Measurements from ENCODE around the gene CHMP4B.
"Not testable (repeated sequence)": the region's sequence is repeated elsewhere in the genome, so short reads cannot be mapped to it uniquely, and the experiment has no call there.

CHMP4B gene

GRCh38 chr20:33789858-33790182 lies 21.3 kb upstream of the CHMP4B start:
- DNase-seq (ENCODE audit: low read depth), result no peak

GRCh38 chr20:33790566-33790965 lies 20.6 kb upstream of the CHMP4B start:
- no peak for DNase-seq (ENCODE audit: low read depth)

- no peak for DNase-seq (ENCODE audit: low read depth)
Measured at GRCh38 chr20:33791021-33791420, 20.1 kb upstream of the CHMP4B start.

GRCh38 chr20:33791540-33791939 lies 19.6 kb upstream of the CHMP4B start:
- DNase-seq (ENCODE audit: low read depth), result no peak

- peak; percentile 19 for DNase-seq (ENCODE audit: low read depth)
Measured at GRCh38 chr20:33791959-33792597, 19.1 kb upstream of the CHMP4B start.

GRCh38 chr20:33792598-33792989 lies 18.6 kb upstream of the CHMP4B start:
- DNase-seq (ENCODE audit: low read depth), result not testable (repeated sequence)

- DNase-seq (ENCODE audit: low read depth), result no peak
Measured at GRCh38 chr20:33793011-33793931, 17.9 kb upstream of the CHMP4B start.

- DNase-seq (ENCODE audit: low read depth), result no peak
Measured at GRCh38 chr20:33796263-33796906, 14.8 kb upstream of the CHMP4B start.

GRCh38 chr20:33796907-33797544 lies 14.1 kb upstream of the CHMP4B start:
- no peak for DNase-seq (ENCODE audit: low read depth)

GRCh38 chr20:33798444-33798843 lies 12.7 kb upstream of the CHMP4B start:
- DNase-seq (ENCODE audit: low read depth), result no peak

- no peak for DNase-seq (ENCODE audit: low read depth)
Measured at GRCh38 chr20:33803921-33804337, 7.2 kb upstream of the CHMP4B start.

- no peak for DNase-seq (ENCODE audit: low read depth)
Measured at GRCh38 chr20:33808388-33808787, 2.8 kb upstream of the CHMP4B start.

GRCh38 chr20:33810259-33810658 lies 889 bp upstream of the CHMP4B start:
- DNase-seq (ENCODE audit: low read depth), result no peak

GRCh38 chr20:33811776-33812151 lies 616 bp downstream of the CHMP4B start:
- no peak for DNase-seq (ENCODE audit: low read depth)

GRCh38 chr20:33812152-33812849 lies 1.2 kb downstream of the CHMP4B start:
- peak; percentile 19 for DNase-seq (ENCODE audit: low read depth)

- no peak for DNase-seq (ENCODE audit: low read depth)
Measured at GRCh38 chr20:33812908-33813462, 1.8 kb downstream of the CHMP4B start.

- DNase-seq (ENCODE audit: low read depth), result no peak
Measured at GRCh38 chr20:33814238-33814712, 3.1 kb downstream of the CHMP4B start.

GRCh38 chr20:33815671-33816070 lies 4.5 kb downstream of the CHMP4B start:
- no peak for DNase-seq (ENCODE audit: low read depth)

GRCh38 chr20:33816191-33816590 lies 5.0 kb downstream of the CHMP4B start:
- no peak for DNase-seq (ENCODE audit: low read depth)

GRCh38 chr20:33817411-33817810 lies 6.3 kb downstream of the CHMP4B start:
- no peak for DNase-seq (ENCODE audit: low read depth)

GRCh38 chr20:33819456-33819855 lies 8.3 kb downstream of the CHMP4B start:
- no peak for DNase-seq (ENCODE audit: low read depth)
